ENCODE measurements around the gene RCOR1.

Gene RCOR1

GRCh38 chr14:102727336-102728095, 135.1 kb downstream of the RCOR1 start:
- TF ChIP-seq REST (IDR thresholded peaks at IDR 0.05; ENCODE audit: insufficient read depth in 1 of 2, low read depth in 2 of 2, low read length in 2 of 2) (no peak), FOXP2 (optimal IDR thresholded peaks at IDR 0.05; ENCODE audit: borderline replicate concordance, extremely low read depth, extremely low read length, insufficient read depth) (no peak), POLR2AphosphoS5 (IDR thresholded peaks at IDR 0.05; ENCODE audit: low read depth, low read length) (no peak), TAF1 (IDR thresholded peaks at IDR 0.05; ENCODE audit: borderline replicate concordance, insufficient read depth, low read length) (no peak), SIN3A (IDR thresholded peaks at IDR 0.05; ENCODE audit: borderline replicate concordance, insufficient read depth, low read length) (no peak)

- TF ChIP-seq POLR2AphosphoS5 (IDR thresholded peaks at IDR 0.05; ENCODE audit: low read depth, low read length), result no peak
- TF ChIP-seq REST (IDR thresholded peaks at IDR 0.05; ENCODE audit: insufficient read depth in 1 of 2, low read depth in 2 of 2, low read length in 2 of 2), result no peak
- no peak for TF ChIP-seq TAF1 (IDR thresholded peaks at IDR 0.05; ENCODE audit: borderline replicate concordance, insufficient read depth, low read length)
- TF ChIP-seq SIN3A (IDR thresholded peaks at IDR 0.05; ENCODE audit: borderline replicate concordance, insufficient read depth, low read length), result no peak
- TF ChIP-seq FOXP2 (optimal IDR thresholded peaks at IDR 0.05; ENCODE audit: borderline replicate concordance, extremely low read depth, extremely low read length, insufficient read depth), result no peak
Observed at GRCh38 chr14:102728501-102728900, 136.1 kb downstream of the RCOR1 start.

GRCh38 chr14:102729268-102729667, 136.8 kb downstream of the RCOR1 start:
- no peak for TF ChIP-seq REST (IDR thresholded peaks at IDR 0.05; ENCODE audit: insufficient read depth in 1 of 2, low read depth in 2 of 2, low read length in 2 of 2)
- no peak for TF ChIP-seq TAF1 (IDR thresholded peaks at IDR 0.05; ENCODE audit: borderline replicate concordance, insufficient read depth, low read length)
- no peak for TF ChIP-seq FOXP2 (optimal IDR thresholded peaks at IDR 0.05; ENCODE audit: borderline replicate concordance, extremely low read depth, extremely low read length, insufficient read depth)
- TF ChIP-seq POLR2AphosphoS5 (IDR thresholded peaks at IDR 0.05; ENCODE audit: low read depth, low read length), result no peak
- no peak for TF ChIP-seq SIN3A (IDR thresholded peaks at IDR 0.05; ENCODE audit: borderline replicate concordance, insufficient read depth, low read length)

- no peak for TF ChIP-seq POLR2AphosphoS5 (IDR thresholded peaks at IDR 0.05; ENCODE audit: low read depth, low read length)
- no peak for TF ChIP-seq SIN3A (IDR thresholded peaks at IDR 0.05; ENCODE audit: borderline replicate concordance, insufficient read depth, low read length)
- no peak for TF ChIP-seq REST (IDR thresholded peaks at IDR 0.05; ENCODE audit: insufficient read depth in 1 of 2, low read depth in 2 of 2, low read length in 2 of 2)
- TF ChIP-seq FOXP2 (optimal IDR thresholded peaks at IDR 0.05; ENCODE audit: borderline replicate concordance, extremely low read depth, extremely low read length, insufficient read depth), result no peak
- no peak for TF ChIP-seq TAF1 (IDR thresholded peaks at IDR 0.05; ENCODE audit: borderline replicate concordance, insufficient read depth, low read length)
Observed at GRCh38 chr14:102729825-102730224, 137.4 kb downstream of the RCOR1 start.
